Adipocyte (in vitro differentiated cells): ENCODE measurements around the gene PROK1.
"Not testable (repeated sequence)": the region's sequence is repeated elsewhere in the genome, so short reads cannot be mapped to it uniquely, and the experiment has no call there.

Experiments
- DNase-seq: peaks from one replicate; pipeline ENCODE4 v3.0.0-alpha.2; 2015; ENCODE audit warnings: low read depth
- H3K27me3 ChIP-seq: replicated peaks from 2 replicates; pipeline ENCODE4 v1.7.0; 2013; ENCODE audit warnings: mild to moderate bottlenecking, low read length, moderate library complexity; ENCODE audit not compliant: control insufficient read depth, insufficient read depth
- H3K36me3 ChIP-seq: 2 replicates; pipeline ENCODE4 v1.7.0; 2013; ENCODE audit warnings: low read length, mild to moderate bottlenecking, moderate library complexity; ENCODE audit not compliant: control insufficient read depth, insufficient read depth, severe bottlenecking
- H3K4me1 ChIP-seq: 2 replicates; pipeline ENCODE4 v1.7.0; 2013; ENCODE audit warnings: mild to moderate bottlenecking, low read length, moderate library complexity; ENCODE audit not compliant: control insufficient read depth, insufficient read depth
- H3K4me3 ChIP-seq: 2 replicates; pipeline ENCODE4 v1.7.0; 2013; ENCODE audit warnings: mild to moderate bottlenecking, low read length, moderate library complexity
- H3K9ac ChIP-seq: 2 replicates; pipeline ENCODE4 v1.7.0; 2013; ENCODE audit warnings: mild to moderate bottlenecking, low read length, moderate library complexity
- H3K9me3 ChIP-seq: 2 replicates; pipeline ENCODE4 v1.7.0; 2013; ENCODE audit warnings: mild to moderate bottlenecking, low read length, moderate library complexity; ENCODE audit not compliant: control insufficient read depth

Gene PROK1

GRCh38 chr1:110450929-110451328 is at the start of gene PROK1:
PROK1 (plus strand) TSS chr1:110451149; CDS start chr1:110451217, 68 bp downstream.
- peaks cover 11% of the 10 kb centered on the region for H3K4me1 ChIP-seq
- no peaks in the 10 kb centered on the region for H3K9me3 ChIP-seq
- no peak within 1 kb of the TSS for H3K9ac ChIP-seq
- H3K27me3 ChIP-seq = peaks cover 51% of the 10 kb centered on the region
- DNase-seq = no peak
- no peak within 1 kb of the TSS for H3K4me3 ChIP-seq
- no peaks in the 10 kb centered on the region for H3K36me3 ChIP-seq

- Histone ChIP-seq H3K9ac (no peak overlapping the region), H3K36me3 (peaks cover 63% of the 10 kb centered on the region), H3K4me3 (no peak overlapping the region), H3K27me3 (no peaks in the 10 kb centered on the region), H3K4me1 (peaks cover 18% of the 10 kb centered on the region), H3K9me3 (no peaks in the 10 kb centered on the region)
- DNase-seq = no peak
Observed at GRCh38 chr1:110403805-110404204, 47.1 kb upstream of the PROK1 start.

- peaks cover 63% of the 10 kb centered on the region for H3K36me3 ChIP-seq
- H3K4me3 ChIP-seq = no peak overlapping the region
Observed at GRCh38 chr1:110404401-110404800, 46.5 kb upstream of the PROK1 start.

GRCh38 chr1:110406407-110406806 is 44.5 kb upstream of the PROK1 start:
- peak overlapping the region; percentile 98 for H3K9ac ChIP-seq
- not testable (repeated sequence) for H3K9me3 ChIP-seq, H3K27me3 ChIP-seq, DNase-seq
- H3K36me3 ChIP-seq = peaks cover 44% of the 10 kb centered on the region
- peak overlapping the region; percentile 99 for H3K4me3 ChIP-seq
- peaks cover 19% of the 10 kb centered on the region for H3K4me1 ChIP-seq

More at GRCh38 chr1:110404401-110404800, 46.5 kb upstream of the PROK1 start:
- Histone ChIP-seq H3K9ac (no peak overlapping the region), H3K9me3 (no peaks in the 10 kb centered on the region), H3K27me3 (no peaks in the 10 kb centered on the region), H3K4me1 (peaks cover 19% of the 10 kb centered on the region)
- no peak for DNase-seq

- H3K9me3 ChIP-seq = no peaks in the 10 kb centered on the region
- H3K27me3 ChIP-seq = no peaks in the 10 kb centered on the region
- peak within 1 kb of the TSS; percentile 99 for H3K4me3 ChIP-seq
- peak within 1 kb of the TSS; percentile 98 for H3K9ac ChIP-seq
- DNase-seq = peak; percentile 94
- H3K36me3 ChIP-seq = peaks cover 33% of the 10 kb centered on the region
- peaks cover 19% of the 10 kb centered on the region for H3K4me1 ChIP-seq
Observed at GRCh38 chr1:110407260-110408210, 43.4 kb upstream of the PROK1 start, which contains the start of gene LAMTOR5. LAMTOR5 (minus strand) TSS chr1:110407694; CDS start chr1:110407620, 74 bp downstream.

- H3K9ac ChIP-seq = peak overlapping the region; percentile 98
- H3K36me3 ChIP-seq = peaks cover 23% of the 10 kb centered on the region
- no peaks in the 10 kb centered on the region for H3K9me3 ChIP-seq
- H3K27me3 ChIP-seq = no peaks in the 10 kb centered on the region
- peaks cover 24% of the 10 kb centered on the region for H3K4me1 ChIP-seq
- H3K4me3 ChIP-seq = peak overlapping the region; percentile 99
- no peak for DNase-seq
Observed at GRCh38 chr1:110408488-110408887, 42.5 kb upstream of the PROK1 start.

- Histone ChIP-seq H3K4me3 (no peak overlapping the region), H3K4me1 (peaks cover 24% of the 10 kb centered on the region), H3K9me3 (no peaks in the 10 kb centered on the region), H3K27me3 (no peaks in the 10 kb centered on the region), H3K36me3 (peaks cover 15% of the 10 kb centered on the region), H3K9ac (no peak overlapping the region)
- DNase-seq = no peak
Observed at GRCh38 chr1:110409316-110409715, 41.6 kb upstream of the PROK1 start.

- H3K9me3 ChIP-seq = no peaks in the 10 kb centered on the region
- H3K36me3 ChIP-seq = no peaks in the 10 kb centered on the region
- peaks cover 24% of the 10 kb centered on the region for H3K4me1 ChIP-seq
- no peak for DNase-seq
- no peak overlapping the region for H3K4me3 ChIP-seq
- H3K9ac ChIP-seq = no peak overlapping the region
- H3K27me3 ChIP-seq = no peaks in the 10 kb centered on the region
Observed at GRCh38 chr1:110411173-110411735, 39.7 kb upstream of the PROK1 start.

- peaks cover 23% of the 10 kb centered on the region for H3K4me1 ChIP-seq
- peak; percentile 87 for DNase-seq
- H3K9ac ChIP-seq = peak overlapping the region; percentile 20
- H3K4me3 ChIP-seq = no peak overlapping the region
- no peaks in the 10 kb centered on the region for H3K27me3 ChIP-seq
- H3K36me3 ChIP-seq = no peaks in the 10 kb centered on the region
- H3K9me3 ChIP-seq = no peaks in the 10 kb centered on the region
Observed at GRCh38 chr1:110412576-110412975, 38.4 kb upstream of the PROK1 start.

GRCh38 chr1:110413045-110413444 is 37.9 kb upstream of the PROK1 start:
- H3K36me3 ChIP-seq, H3K9me3 ChIP-seq, H3K27me3 ChIP-seq, DNase-seq, H3K4me3 ChIP-seq: not testable (repeated sequence)
- H3K9ac ChIP-seq = peak overlapping the region; percentile 31
- H3K4me1 ChIP-seq = peaks cover 21% of the 10 kb centered on the region

- Histone ChIP-seq H3K9ac (no peak overlapping the region), H3K36me3 (no peaks in the 10 kb centered on the region), H3K9me3 (peaks cover 7% of the 10 kb centered on the region), H3K4me3 (no peak overlapping the region), H3K27me3 (no peaks in the 10 kb centered on the region), H3K4me1 (peaks cover 32% of the 10 kb centered on the region)
- no peak for DNase-seq
Observed at GRCh38 chr1:110418729-110419128, 32.2 kb upstream of the PROK1 start.
